Lower leg skin (tissue), 4 donors: Measurements from ENCODE around the gene TRIM32. TPM values are rescaled to one million over a fixed set of nuclear protein-coding genes. Genes with fewer than 3 reads are reported as not detected.
A peak's percentile ranks its signal among the peaks of the same experiment; 100 is the strongest.

Experiments used
- DNase-seq, 2 donors: peaks; one replicate each; pipeline ENCODE4 v3.0.0-alpha.2; 2019; ENCODE audit warnings: low spot score in 2 of 2
- H3K4me3 ChIP-seq: fragments of 200-600 bp; sonication (generic); 2 replicates; pipeline ENCODE4 v1.5.1; 2017; ENCODE audit warnings: mild to moderate bottlenecking, low read depth; ENCODE audit not compliant: poor library complexity, severe bottlenecking
- CTCF ChIP-seq, 3 donors: fragments of 450-650 bp; IDR thresholded peaks; one replicate each; pipeline ENCODE4 v1.5.1; 2016; ENCODE audit warnings: antibody characterized with exemption in 3 of 3, mild to moderate bottlenecking in 3 of 3, moderate library complexity in 2 of 3
- POLR2A ChIP-seq, 2 donors: fragments of 450-650 bp; IDR thresholded peaks; one replicate each; pipeline ENCODE4 v1.6.1; 2016 to 2017; ENCODE audit warnings: antibody characterized with exemption in 2 of 2, mild to moderate bottlenecking in 1 of 2, moderate library complexity in 1 of 2
- WGBS, 2 donors: methylation state at CpG; one replicate each; pipeline ENCODE4 v1.1.5; 2018; 5-methylcytosine and 5-hydroxymethylcytosine counted together
- intact Hi-C: fragments of 100-400 bp; cut with DNase I; formaldehyde crosslinking; loops from one replicate; pipeline ENCODE4 v1.15.0; 2023; ENCODE audit warnings: low total_unique reads
- total RNA-seq, 4 donors: library from RNA; depleted of rRNA; stranded (reverse); fragments of >200 nt; gene quantifications; one replicate each; pipeline ENCODE4 v1.1.0, GENCODE V29; 2016

The TRIM32 gene
- total RNA-seq, 4 donors from 2014 or later: 9.9 to 16.1 (median 12.1) TPM

GRCh38 chr9:116656977-116657376, 30.1 kb upstream of the TRIM32 start:
- no peak overlapping the region for H3K4me3 ChIP-seq
- TF ChIP-seq POLR2A (IDR thresholded peaks at IDR 0.05) (no peak), CTCF (IDR thresholded peaks at IDR 0.05) (no peak)
- no peak for DNase-seq
- WGBS, 2 donors: 60 to 63% methylated on average over 2 of the region's 2 CpGs
- intact Hi-C loops: no loop called here

- no peak for DNase-seq
- no peak overlapping the region for H3K4me3 ChIP-seq
- no peak for TF ChIP-seq CTCF (IDR thresholded peaks at IDR 0.05)
- TF ChIP-seq POLR2A (IDR thresholded peaks at IDR 0.05): no peak
- 83 to 84% methylated on average over 2 of the region's 2 CpGs for WGBS, 2 donors
- intact Hi-C loops: no loop called here
These were observed 28.8 kb upstream of the TRIM32 start for GRCh38 chr9:116658265-116658664.

DNA sequence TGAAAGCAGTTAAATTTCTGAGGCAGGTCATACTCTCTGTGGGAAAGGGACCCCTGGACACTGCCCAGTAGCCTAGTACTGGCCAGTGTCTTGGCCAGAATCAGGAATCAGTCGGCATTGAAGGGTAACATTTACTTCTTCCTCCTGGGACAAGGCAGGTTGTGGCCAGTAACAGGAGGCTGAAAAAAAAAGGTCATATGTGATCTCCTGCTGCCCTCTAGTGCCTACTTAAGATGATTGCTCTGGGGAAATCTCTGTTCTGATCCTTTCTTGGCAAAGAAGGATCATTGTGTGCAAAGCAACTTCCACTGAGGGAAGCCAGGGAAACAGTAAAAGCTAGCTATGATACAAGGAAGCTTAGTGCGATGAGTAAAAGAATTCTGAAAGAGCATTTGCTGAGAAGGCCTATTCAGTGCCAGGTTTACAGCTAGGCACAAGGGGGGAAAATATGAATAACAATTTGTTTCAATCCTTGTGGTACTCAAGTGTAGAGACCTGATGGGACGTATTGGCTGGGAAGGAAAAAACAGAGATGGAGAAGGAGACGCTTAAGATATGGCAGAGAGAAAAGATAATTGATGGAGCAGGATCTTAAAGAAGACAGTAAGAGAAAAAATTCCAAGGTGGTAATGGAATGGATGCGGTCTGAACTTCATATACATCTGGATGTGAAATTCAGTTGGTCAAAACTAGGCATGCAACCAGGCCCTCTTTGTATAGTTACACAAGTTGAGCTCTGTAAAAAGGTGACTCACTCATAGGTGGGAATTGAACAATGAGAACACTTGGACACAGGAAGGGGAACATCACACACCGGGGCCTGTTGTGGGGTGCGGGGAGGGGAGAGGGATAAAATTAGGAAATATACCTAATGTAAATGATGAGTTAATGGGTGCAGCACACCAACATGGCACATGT, 25.8 kb upstream of the TRIM32 start:
- WGBS, 2 donors: 55 to 66% methylated on average over 7 of the region's 7 CpGs
- peak in 1 of 3 donors; percentile 52 for TF ChIP-seq CTCF (IDR thresholded peaks at IDR 0.05)
- TF ChIP-seq POLR2A (IDR thresholded peaks at IDR 0.05): no peak
- H3K4me3 ChIP-seq: no peak overlapping the region
- no peak for DNase-seq
- intact Hi-C loops: no loop called here

DNA sequence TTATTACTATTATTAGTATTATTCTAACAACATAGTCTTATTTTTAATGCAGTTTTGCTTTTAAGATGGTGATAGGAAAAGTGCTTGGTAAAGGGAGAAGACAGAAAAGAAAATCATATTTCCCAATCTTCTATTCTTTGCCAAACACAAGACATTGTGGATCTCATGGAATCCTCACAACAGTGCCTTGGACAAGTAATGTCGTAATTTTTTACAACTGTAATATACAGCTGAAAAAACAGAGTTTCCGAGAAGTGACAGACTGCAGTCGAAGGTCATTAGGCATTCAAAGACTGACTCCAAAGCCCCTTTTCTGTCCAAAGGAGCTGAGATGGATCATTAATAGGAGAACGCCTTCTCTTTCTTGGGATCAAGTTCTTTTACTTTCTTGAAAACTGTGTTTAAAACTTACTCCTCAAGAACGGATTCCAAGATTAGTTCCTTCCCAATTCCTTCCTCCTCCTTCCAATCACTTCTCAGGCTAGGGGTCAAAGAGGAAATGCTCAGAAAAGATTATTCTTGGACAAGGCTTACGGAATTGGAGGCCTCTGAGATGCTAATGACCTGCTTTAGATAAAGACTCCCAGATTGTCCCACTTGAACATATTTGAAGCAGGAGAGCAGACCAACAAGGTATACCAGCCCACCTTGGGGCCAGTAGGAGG, 24.3 kb upstream of the TRIM32 start:
- intact Hi-C loops: no loop called here
- TF ChIP-seq POLR2A (IDR thresholded peaks at IDR 0.05): no peak
- TF ChIP-seq CTCF (IDR thresholded peaks at IDR 0.05): no peak
- no peak overlapping the region for H3K4me3 ChIP-seq
- WGBS, 2 donors: 60 to 63% methylated on average over 6 of the region's 6 CpGs
- no peak for DNase-seq

- DNase-seq: no peak
- H3K4me3 ChIP-seq: no peak overlapping the region
- intact Hi-C loops: no loop called here
- WGBS, 2 donors: 94 to 100% methylated on average over 1 of the region's 1 CpG
- TF ChIP-seq CTCF (IDR thresholded peaks at IDR 0.05) (no peak), POLR2A (IDR thresholded peaks at IDR 0.05) (no peak)
These were observed 23.5 kb upstream of the TRIM32 start for GRCh38 chr9:116663581-116663980.
